ENCODE measurements around the gene CHRDL1.

The CHRDL1 gene

DNA sequence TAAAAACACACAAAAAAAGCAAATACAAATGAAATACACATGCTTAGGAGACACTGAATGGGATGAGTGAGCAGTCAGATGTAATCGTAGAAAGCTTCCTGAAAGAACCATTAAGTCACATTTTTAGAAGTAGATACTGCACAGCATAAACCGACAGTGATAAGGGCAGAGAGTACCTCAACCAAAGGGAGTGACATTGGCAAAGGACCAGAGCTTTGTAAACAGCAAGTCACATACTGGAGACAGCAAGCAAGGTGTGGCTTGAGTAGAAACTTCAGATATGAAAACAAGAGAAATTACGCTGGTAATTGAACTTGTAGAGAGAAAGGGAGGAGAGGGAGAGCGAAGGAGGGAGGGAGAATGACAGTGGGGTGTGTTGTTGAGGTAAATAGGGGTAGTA, 92.0 kb downstream of the CHRDL1 start:
- Histone ChIP-seq H3K4me1 (ENCODE audit: control insufficient read depth, insufficient read depth, low read length, poor library complexity, severe bottlenecking) (no peaks in the 10 kb centered on the region), H3K27ac (ENCODE audit: low read depth, low read length, severe bottlenecking) (no peak overlapping the region), H3K36me3 (ENCODE audit: control insufficient read depth, insufficient read depth, low read length) (no peaks in the 10 kb centered on the region), H3K9me3 (ENCODE audit: control insufficient read depth, low read length) (no peaks in the 10 kb centered on the region), H3K4me3 (ENCODE audit: extremely low read depth, insufficient read depth, low read length, poor library complexity, severe bottlenecking) (no peak overlapping the region)
- 93% methylated on average over 3 of the region's 4 CpGs; no CpG with 5 or more reads in 1 of the 2 experiments for WGBS, 2 experiments (ENCODE audit: insufficient coverage in 2 of 2)

DNA sequence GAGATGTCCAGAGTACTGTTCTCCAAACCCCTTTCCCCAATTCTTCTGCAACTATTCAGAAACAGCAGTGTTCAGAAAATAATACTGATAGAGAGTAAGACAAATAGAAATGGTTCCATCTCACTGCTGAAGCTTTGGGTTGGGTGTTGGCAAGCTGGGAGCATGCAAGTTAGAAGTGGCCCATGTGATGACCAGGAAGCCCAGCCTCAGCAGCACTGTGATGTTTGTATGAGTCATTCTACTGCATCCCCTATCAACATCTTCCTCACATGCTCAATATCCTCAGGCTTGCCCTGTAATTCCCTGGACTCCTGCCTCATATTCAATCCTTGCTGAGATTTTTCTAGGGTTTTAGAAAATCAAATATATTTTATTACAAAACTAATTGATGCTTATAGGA, 96.5 kb downstream of the CHRDL1 start:
- H3K9me3 ChIP-seq (ENCODE audit: control insufficient read depth, low read length) = no peaks in the 10 kb centered on the region
- H3K4me3 ChIP-seq (ENCODE audit: extremely low read depth, insufficient read depth, low read length, poor library complexity, severe bottlenecking) = no peak overlapping the region
- H3K27ac ChIP-seq (ENCODE audit: low read depth, low read length, severe bottlenecking) = peak overlapping the region; percentile 23
- H3K36me3 ChIP-seq (ENCODE audit: control insufficient read depth, insufficient read depth, low read length) = no peaks in the 10 kb centered on the region
- H3K4me1 ChIP-seq (ENCODE audit: control insufficient read depth, insufficient read depth, low read length, poor library complexity, severe bottlenecking) = no peaks in the 10 kb centered on the region

DNA sequence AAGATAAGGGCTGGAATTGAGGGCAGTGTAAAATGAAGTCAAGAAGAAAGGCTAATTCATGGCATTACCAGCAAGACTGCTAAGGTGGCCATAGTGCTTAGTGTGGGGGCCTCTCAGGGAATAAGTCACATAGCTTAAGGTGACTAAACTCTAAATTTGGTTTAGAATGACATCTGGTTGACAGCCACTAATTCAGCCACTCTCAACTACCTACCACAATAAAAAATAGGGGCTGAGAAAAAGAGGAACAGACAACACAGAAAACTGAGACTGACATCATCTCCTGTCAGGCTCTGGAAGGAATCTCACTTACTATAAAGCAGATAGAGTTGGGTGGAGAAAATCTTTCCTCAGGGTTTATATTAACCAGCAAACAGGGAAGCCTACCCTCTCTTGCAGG, 96.9 kb downstream of the CHRDL1 start:
- H3K9me3 ChIP-seq (ENCODE audit: control insufficient read depth, low read length) = no peaks in the 10 kb centered on the region
- H3K27ac ChIP-seq (ENCODE audit: low read depth, low read length, severe bottlenecking) = peak overlapping the region; percentile 23
- H3K4me1 ChIP-seq (ENCODE audit: control insufficient read depth, insufficient read depth, low read length, poor library complexity, severe bottlenecking) = no peaks in the 10 kb centered on the region
- H3K4me3 ChIP-seq (ENCODE audit: extremely low read depth, insufficient read depth, low read length, poor library complexity, severe bottlenecking) = no peak overlapping the region
- no peaks in the 10 kb centered on the region for H3K36me3 ChIP-seq (ENCODE audit: control insufficient read depth, insufficient read depth, low read length)

- Histone ChIP-seq H3K36me3 (ENCODE audit: control insufficient read depth, insufficient read depth, low read length) (no peaks in the 10 kb centered on the region), H3K4me1 (ENCODE audit: control insufficient read depth, insufficient read depth, low read length, poor library complexity, severe bottlenecking) (no peaks in the 10 kb centered on the region), H3K9me3 (ENCODE audit: control insufficient read depth, low read length) (no peaks in the 10 kb centered on the region), H3K27ac (ENCODE audit: low read depth, low read length, severe bottlenecking) (no peak overlapping the region), H3K4me3 (ENCODE audit: extremely low read depth, insufficient read depth, low read length, poor library complexity, severe bottlenecking) (no peak overlapping the region)
- 83% methylated on average over 1 of the region's 4 CpGs; no CpG with 5 or more reads in 1 of the 2 experiments for WGBS, 2 experiments (ENCODE audit: insufficient coverage in 2 of 2)
Observed at GRCh38 chrX:110692866-110693265, 102.8 kb downstream of the CHRDL1 start.

DNA sequence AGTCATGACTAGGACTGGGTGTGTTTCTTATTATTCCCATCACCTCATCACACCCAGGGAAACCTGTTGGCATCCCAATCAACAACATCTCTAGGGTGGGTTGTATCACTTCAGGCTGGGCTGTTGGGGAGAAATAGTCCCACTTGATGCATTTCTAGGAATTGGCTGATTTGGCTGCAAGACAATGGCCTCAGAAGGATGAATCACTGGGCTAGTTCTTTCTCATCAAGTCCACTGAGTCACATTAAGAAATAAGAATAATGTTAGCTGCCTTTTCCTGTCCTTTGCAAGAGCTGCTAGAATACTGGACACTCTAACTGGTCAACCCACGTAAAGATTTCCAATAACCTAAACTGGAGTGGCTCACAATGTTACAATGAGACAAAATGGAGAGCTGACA, 104.2 kb downstream of the CHRDL1 start:
- Histone ChIP-seq H3K9me3 (ENCODE audit: control insufficient read depth, low read length) (no peaks in the 10 kb centered on the region), H3K4me3 (ENCODE audit: extremely low read depth, insufficient read depth, low read length, poor library complexity, severe bottlenecking) (no peak overlapping the region), H3K4me1 (ENCODE audit: control insufficient read depth, insufficient read depth, low read length, poor library complexity, severe bottlenecking) (no peaks in the 10 kb centered on the region), H3K36me3 (ENCODE audit: control insufficient read depth, insufficient read depth, low read length) (no peaks in the 10 kb centered on the region), H3K27ac (ENCODE audit: low read depth, low read length, severe bottlenecking) (no peak overlapping the region)
- 100% methylated on average over 1 of the region's 1 CpG; no CpG with 5 or more reads in 1 of the 2 experiments for WGBS, 2 experiments (ENCODE audit: insufficient coverage in 2 of 2)

DNA sequence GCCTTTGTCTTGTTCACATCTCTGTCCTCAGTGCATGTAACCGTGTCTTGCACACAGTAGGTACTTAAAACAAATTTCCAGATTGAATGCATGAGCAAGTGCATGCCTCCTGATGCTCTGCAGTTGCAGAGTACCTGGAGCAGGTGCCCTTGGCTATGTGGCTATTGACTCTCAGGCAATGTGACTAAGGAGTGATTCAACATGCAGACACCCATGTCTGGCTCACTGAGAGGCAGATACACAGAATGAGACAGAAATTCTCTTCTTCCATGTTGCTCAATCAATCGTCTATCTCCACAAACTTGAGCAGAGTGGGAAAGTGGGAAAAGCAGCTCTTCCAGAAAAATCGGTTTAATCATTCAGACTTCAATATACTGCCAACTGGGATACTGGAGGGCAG, 111.0 kb downstream of the CHRDL1 start:
- 60 to 80% methylated on average over 1 of the region's 3 CpGs for WGBS, 2 experiments (ENCODE audit: insufficient coverage in 2 of 2)
- Histone ChIP-seq H3K4me1 (ENCODE audit: control insufficient read depth, insufficient read depth, low read length, poor library complexity, severe bottlenecking) (no peaks in the 10 kb centered on the region), H3K27ac (ENCODE audit: low read depth, low read length, severe bottlenecking) (no peak overlapping the region), H3K4me3 (ENCODE audit: extremely low read depth, insufficient read depth, low read length, poor library complexity, severe bottlenecking) (no peak overlapping the region), H3K36me3 (ENCODE audit: control insufficient read depth, insufficient read depth, low read length) (no peaks in the 10 kb centered on the region), H3K9me3 (ENCODE audit: control insufficient read depth, low read length) (no peaks in the 10 kb centered on the region)

DNA sequence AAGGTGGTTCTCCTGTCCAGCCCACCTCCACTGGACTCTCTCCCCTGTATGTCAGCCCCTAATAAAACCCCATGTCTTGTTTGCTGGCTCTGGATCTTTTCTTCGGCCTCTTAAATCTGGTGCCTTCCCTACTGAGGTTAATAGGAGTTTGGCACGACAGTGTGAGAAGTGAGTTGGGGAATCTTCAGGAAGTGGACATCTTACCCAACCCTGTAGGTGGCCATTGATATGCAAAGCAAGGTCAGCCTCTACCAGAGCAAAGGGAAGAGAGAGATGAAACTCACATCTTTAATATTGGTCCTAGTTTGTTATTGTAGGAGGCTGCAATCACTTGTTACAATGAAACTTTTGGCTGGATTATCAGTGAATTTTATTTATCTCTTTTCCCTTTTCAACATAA, 111.7 kb downstream of the CHRDL1 start:
- H3K9me3 ChIP-seq (ENCODE audit: control insufficient read depth, low read length) = no peaks in the 10 kb centered on the region
- H3K27ac ChIP-seq (ENCODE audit: low read depth, low read length, severe bottlenecking) = no peak overlapping the region
- no peaks in the 10 kb centered on the region for H3K4me1 ChIP-seq (ENCODE audit: control insufficient read depth, insufficient read depth, low read length, poor library complexity, severe bottlenecking)
- no CpG with 5 or more reads among the region's 2 CpGs for WGBS, 2 experiments (ENCODE audit: insufficient coverage in 2 of 2)
- no peaks in the 10 kb centered on the region for H3K36me3 ChIP-seq (ENCODE audit: control insufficient read depth, insufficient read depth, low read length)
- H3K4me3 ChIP-seq (ENCODE audit: extremely low read depth, insufficient read depth, low read length, poor library complexity, severe bottlenecking) = no peak overlapping the region

- H3K36me3 ChIP-seq (ENCODE audit: control insufficient read depth, insufficient read depth, low read length) = no peaks in the 10 kb centered on the region
- no peaks in the 10 kb centered on the region for H3K4me1 ChIP-seq (ENCODE audit: control insufficient read depth, insufficient read depth, low read length, poor library complexity, severe bottlenecking)
Observed at GRCh38 chrX:110678591-110678990, 117.0 kb downstream of the CHRDL1 start.

GRCh38 chrX:110675886-110676285, 119.7 kb downstream of the CHRDL1 start:
- whole genome bisulfite sequencing, 2 experiments (ENCODE audit: insufficient coverage in 2 of 2) = no CpG with 5 or more reads among the region's 1 CpG
- no peaks in the 10 kb centered on the region for H3K4me1 ChIP-seq (ENCODE audit: control insufficient read depth, insufficient read depth, low read length, poor library complexity, severe bottlenecking)
- no peak overlapping the region for H3K27ac ChIP-seq (ENCODE audit: low read depth, low read length, severe bottlenecking)
- H3K9me3 ChIP-seq (ENCODE audit: control insufficient read depth, low read length) = no peaks in the 10 kb centered on the region
- no peaks in the 10 kb centered on the region for H3K36me3 ChIP-seq (ENCODE audit: control insufficient read depth, insufficient read depth, low read length)
- no peak overlapping the region for H3K4me3 ChIP-seq (ENCODE audit: extremely low read depth, insufficient read depth, low read length, poor library complexity, severe bottlenecking)

More at GRCh38 chrX:110678591-110678990, 117.0 kb downstream of the CHRDL1 start:
- no peaks in the 10 kb centered on the region for H3K9me3 ChIP-seq (ENCODE audit: control insufficient read depth, low read length)
- no CpG with 5 or more reads among the region's 1 CpG for WGBS, 2 experiments (ENCODE audit: insufficient coverage in 2 of 2)
- H3K27ac ChIP-seq (ENCODE audit: low read depth, low read length, severe bottlenecking) = no peak overlapping the region
- no peak overlapping the region for H3K4me3 ChIP-seq (ENCODE audit: extremely low read depth, insufficient read depth, low read length, poor library complexity, severe bottlenecking)

DNA sequence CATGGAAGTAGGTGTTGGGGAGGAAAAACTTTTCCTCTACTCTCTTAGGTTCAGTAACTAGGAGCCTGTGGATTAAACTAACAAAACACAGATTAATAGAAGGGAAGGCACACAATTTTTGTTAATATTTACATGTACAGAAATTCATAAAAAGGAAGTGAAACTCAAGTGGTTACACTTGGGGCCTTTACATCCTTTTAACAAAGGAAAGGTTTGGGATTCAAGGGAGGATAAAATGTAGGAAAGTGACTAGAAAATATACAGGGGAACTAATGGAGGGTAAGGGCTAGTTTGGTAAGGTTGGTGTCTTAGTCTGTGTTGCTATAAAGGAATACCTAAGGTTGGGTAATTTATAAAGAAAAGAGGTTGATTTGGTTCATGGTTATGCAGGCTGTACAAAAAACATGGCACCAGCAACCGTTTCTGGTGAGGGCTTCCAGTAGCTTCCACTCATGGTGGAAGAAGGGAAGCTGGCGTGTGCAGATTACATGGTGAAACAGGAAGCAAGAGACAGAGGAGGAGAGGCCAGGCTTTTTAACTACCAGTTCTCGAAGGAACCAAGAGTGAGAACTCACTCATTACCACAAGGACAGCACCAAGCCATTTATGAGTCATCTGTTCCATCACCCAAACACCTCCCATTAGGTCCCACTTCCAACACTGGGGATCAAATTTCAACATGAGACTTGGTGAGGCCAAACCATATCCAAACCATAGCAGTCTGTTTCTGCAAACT, 124.4 kb downstream of the CHRDL1 start:
- Histone ChIP-seq H3K4me1 (ENCODE audit: control insufficient read depth, insufficient read depth, low read length, poor library complexity, severe bottlenecking) (peaks cover 5% of the 10 kb centered on the region), H3K4me3 (ENCODE audit: extremely low read depth, insufficient read depth, low read length, poor library complexity, severe bottlenecking) (no peak overlapping the region), H3K27ac (ENCODE audit: low read depth, low read length, severe bottlenecking) (no peak overlapping the region), H3K36me3 (ENCODE audit: control insufficient read depth, insufficient read depth, low read length) (no peaks in the 10 kb centered on the region), H3K9me3 (ENCODE audit: control insufficient read depth, low read length) (no peaks in the 10 kb centered on the region)
- WGBS, 2 experiments (ENCODE audit: insufficient coverage in 2 of 2) = 80 to 100% methylated on average over 1 of the region's 3 CpGs

DNA sequence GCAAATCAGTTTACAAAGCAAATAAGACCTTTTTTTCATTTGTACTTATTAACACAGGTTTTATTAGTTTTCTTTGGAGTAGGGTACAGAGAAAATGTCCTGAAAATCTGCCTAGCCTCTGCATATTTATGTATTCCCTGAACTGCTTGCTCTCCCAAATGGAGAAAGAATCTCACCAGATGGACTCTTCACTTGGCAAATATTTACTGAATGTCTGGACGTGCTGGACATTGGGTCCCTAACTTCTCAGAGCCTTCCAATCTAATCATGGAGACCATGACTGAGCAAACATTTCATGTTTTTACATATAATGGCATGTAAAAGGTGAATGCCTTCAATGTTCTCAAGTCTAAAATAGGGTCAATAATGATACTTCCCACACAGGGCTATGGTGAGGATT, 126.0 kb downstream of the CHRDL1 start:
- Histone ChIP-seq H3K36me3 (ENCODE audit: control insufficient read depth, insufficient read depth, low read length) (no peaks in the 10 kb centered on the region), H3K9me3 (ENCODE audit: control insufficient read depth, low read length) (no peaks in the 10 kb centered on the region), H3K4me1 (ENCODE audit: control insufficient read depth, insufficient read depth, low read length, poor library complexity, severe bottlenecking) (peaks cover 5% of the 10 kb centered on the region), H3K27ac (ENCODE audit: low read depth, low read length, severe bottlenecking) (no peak overlapping the region), H3K4me3 (ENCODE audit: extremely low read depth, insufficient read depth, low read length, poor library complexity, severe bottlenecking) (no peak overlapping the region)
- WGBS, 2 experiments (ENCODE audit: insufficient coverage in 2 of 2) = no CpG with 5 or more reads among the region's 1 CpG
